H4 (cell line): ENCODE data around the gene FAM219A. TPM values are rescaled to one million over a fixed set of nuclear protein-coding genes. Genes with fewer than 3 reads are reported as not detected.
"Not testable (repeated sequence)": the region's sequence is repeated elsewhere in the genome, so short reads cannot be mapped to it uniquely, and the experiment has no call there.

Source experiments
- DNase-seq: peaks from one replicate; pipeline ENCODE4 v3.0.0-alpha.2; 2015; ENCODE audit warnings: low spot score
- total RNA-seq: library from RNA; depleted of rRNA; stranded (reverse); fragments of >200 nt; shearing (Covaris generic); gene quantifications from 2 replicates; pipeline ENCODE4 v1.2.3, GENCODE V29; 2014

Gene FAM219A
- total RNA-seq, 1 experiment from 2014 or later: 17.9 TPM

DNA sequence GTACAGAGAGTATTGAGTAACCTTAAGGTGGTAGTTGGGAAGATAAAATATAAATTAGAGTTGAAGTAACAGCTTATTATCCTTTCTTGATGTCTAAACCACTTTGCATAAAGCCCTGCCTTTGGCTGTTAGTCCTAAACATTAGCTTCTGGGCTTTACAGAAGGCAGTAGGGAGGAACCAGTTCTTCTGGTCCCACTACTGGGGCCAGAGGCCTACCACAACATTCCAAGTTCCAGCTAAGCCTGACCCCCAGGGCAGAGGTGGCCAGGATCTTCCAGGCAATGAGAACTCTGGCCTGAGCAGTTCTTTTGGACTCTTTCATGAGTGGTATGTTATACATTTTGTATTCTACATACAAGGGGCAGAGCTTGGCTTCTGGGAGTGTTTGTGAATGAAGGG lies 26.3 kb upstream of the FAM219A start:
- no peak for DNase-seq

- not testable (repeated sequence) for DNase-seq
Measured at GRCh38 chr9:34482746-34483145, 24.4 kb upstream of the FAM219A start.

GRCh38 chr9:34481620-34482019 lies 23.2 kb upstream of the FAM219A start:
- not testable (repeated sequence) for DNase-seq

- no peak for DNase-seq
Measured at GRCh38 chr9:34479431-34479866, 21.1 kb upstream of the FAM219A start.

DNA sequence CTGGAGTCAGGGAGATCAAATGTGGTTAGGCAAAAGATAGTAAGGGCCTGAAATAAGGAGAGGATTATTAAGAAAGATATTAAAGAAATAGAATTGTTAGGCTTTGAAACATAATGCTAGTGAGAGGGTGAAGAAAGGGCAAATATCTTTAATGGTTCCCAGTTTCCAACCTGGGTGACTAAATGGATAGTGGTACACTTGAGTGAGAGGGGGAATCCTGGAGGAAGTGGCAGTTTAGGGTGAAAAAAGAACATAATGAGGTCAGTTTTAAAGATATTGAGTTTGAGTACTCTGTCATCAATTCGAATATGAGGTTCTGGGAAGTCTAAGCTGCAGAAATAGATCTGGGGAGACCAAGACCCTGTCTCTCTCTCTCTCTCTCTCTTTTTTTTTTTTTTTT lies 19.2 kb upstream of the FAM219A start:
- no peak for DNase-seq

DNA sequence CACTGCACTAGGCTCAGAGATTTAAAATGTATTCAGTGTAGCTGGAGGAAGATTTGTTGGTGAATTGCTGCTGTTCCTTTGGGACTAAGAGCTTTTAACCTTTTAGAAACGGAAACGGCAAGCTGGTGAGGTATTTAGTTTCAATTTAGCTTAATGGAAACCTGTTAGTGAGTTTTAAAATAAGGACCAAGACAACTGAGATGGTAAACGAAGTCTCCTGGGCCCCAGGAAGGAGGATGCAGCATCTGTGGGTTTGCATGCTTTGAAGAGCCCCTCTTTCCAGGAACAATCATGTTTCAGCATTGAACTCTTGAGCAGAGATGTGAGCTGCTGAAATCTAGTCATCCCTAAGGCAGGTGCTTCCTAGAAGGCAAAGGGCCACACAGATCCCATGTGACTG lies 16.7 kb upstream of the FAM219A start:
- no peak for DNase-seq

DNA sequence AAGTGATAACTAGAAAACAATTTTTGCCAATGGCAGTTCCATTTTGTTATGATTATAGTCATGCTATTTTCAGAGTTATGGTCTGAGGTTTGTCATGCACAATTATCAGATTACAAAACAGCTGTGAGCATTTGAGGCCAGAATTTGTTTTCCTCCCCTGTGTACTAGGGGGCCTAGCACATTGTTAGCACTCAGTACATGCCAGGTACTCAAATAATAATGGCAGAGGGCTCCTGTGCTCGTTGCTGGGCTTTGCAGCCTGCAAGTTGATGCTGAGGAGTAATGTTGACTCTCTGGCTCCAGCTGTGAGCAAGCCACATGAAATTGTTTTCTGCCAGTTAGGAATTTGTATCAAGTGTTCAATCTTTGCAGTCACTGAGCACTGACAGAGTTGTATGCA lies 7.1 kb upstream of the FAM219A start:
- no peak for DNase-seq

GRCh38 chr9:34464571-34464970 lies 6.2 kb upstream of the FAM219A start:
- DNase-seq: no peak

- no peak for DNase-seq
Measured at GRCh38 chr9:34463901-34464232, 5.5 kb upstream of the FAM219A start.

GRCh38 chr9:34463098-34463900 lies 4.9 kb upstream of the FAM219A start:
- DNase-seq: peak; percentile 37

GRCh38 chr9:34459941-34460340 lies 1.6 kb upstream of the FAM219A start:
- no peak for DNase-seq

DNA sequence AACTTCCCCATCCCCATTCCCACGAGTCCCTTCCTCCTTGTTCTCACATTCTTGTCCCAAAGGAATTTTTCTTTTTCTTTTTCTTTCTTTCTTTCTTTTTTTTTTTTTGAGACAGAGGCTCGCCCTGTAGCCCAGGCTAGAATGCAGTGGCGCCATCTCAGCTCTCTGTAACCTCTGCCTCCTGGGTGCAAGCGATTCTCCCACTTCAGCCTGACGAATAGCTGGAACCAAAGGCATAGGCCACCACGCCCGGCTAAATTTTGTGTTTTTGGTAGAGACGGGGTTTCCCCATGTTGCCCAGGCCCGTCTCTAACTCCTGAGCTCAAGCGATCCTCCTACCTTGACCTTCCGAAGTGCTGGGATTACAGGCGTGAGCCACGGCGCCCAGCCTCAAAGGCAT lies 986 bp upstream of the FAM219A start:
- DNase-seq: no peak

DNA sequence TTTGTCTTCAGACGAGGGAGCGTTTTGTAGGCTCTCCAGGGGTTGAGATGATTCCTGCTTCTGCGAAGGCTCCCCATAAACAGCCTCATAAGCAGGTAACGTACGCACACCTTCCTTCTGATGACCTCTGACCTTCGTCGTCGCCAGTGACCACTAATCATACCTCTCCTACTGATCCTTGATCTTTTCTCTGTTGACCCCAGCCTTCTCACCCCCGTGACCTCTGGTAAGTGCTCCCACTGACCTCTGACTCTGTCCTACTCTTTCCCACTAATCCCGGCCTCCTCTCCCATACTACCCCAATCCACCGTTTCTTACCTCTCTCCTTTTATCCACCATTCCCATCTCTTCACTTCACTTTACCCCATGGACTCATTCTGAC lies 580 bp upstream of the FAM219A start:
- no peak for DNase-seq

GRCh38 chr9:34457266-34458012 lies 931 bp downstream of the FAM219A start:
- peak; percentile 84 for DNase-seq

- no peak for DNase-seq
Measured at GRCh38 chr9:34456746-34457145, 1.6 kb downstream of the FAM219A start.

GRCh38 chr9:34456151-34456550 lies 2.2 kb downstream of the FAM219A start:
- no peak for DNase-seq

DNA sequence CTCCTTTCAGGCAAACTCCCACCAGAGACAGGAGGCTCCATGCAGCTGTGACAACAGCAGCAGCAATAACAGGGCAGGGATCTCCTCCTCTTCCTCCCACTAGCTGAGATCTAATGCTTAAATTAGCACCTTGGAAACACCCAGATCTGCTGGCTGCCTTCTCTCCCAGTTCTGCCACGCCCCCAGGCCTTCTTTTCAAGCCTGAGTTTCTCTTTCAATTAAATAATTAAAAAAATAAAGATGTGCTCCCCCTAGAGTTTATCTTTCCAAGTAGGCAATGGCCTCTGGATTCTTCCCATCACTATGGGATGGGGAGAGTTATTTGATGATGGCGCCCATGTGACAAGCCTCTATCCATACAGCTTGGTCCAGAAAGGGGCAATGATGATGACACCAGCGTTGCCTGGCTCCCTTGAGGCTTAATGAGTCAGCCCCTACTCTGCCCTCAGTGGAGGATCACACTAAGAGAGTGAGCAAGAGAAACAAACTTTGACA lies 3.8 kb downstream of the FAM219A start:
- peak; percentile 67 for DNase-seq

DNA sequence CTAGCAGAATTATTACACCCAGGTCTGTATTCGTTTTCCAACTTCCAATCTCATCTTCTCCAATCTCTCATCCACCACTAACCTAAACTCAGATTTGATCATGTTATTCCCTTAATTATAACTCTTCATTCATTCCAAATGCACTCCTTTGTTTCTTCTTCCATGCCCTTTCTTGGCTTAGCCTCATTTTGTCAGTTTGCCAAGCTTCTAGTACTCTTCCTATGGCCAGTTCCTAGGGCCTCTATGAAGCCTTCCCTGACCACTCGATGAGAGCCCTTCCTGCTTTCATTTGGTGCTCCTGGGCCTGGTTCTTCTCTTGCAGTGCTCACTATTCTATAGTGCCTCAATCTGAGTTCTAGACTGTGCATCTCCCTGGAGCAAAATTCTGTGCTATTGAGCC lies 5.8 kb downstream of the FAM219A start:
- DNase-seq: no peak

GRCh38 chr9:34451545-34451944 lies 6.8 kb downstream of the FAM219A start:
- no peak for DNase-seq

DNA sequence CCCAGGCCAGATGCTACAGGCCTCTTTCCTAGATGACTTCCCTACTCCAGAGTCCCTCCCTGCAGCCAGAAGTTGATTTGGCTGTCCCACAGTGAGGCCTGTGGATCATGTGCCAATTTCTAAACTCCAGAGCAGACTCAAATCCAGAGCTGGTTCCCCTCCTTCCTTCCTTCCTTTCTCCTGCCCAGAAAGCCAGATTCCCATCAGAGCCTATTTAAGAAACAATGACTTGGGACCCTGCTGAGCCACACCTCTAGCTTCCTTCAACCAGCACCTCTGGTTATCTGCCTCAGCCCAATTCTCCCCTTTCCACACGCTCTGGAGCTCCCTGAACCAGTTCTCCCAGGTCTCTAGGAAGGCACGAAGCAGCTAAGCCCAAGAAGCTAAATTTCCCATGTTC lies 7.2 kb downstream of the FAM219A start:
- no peak for DNase-seq

- DNase-seq: no peak
Measured at GRCh38 chr9:34450644-34451043, 7.7 kb downstream of the FAM219A start.

GRCh38 chr9:34446951-34447350 lies 11.4 kb downstream of the FAM219A start:
- no peak for DNase-seq

DNA sequence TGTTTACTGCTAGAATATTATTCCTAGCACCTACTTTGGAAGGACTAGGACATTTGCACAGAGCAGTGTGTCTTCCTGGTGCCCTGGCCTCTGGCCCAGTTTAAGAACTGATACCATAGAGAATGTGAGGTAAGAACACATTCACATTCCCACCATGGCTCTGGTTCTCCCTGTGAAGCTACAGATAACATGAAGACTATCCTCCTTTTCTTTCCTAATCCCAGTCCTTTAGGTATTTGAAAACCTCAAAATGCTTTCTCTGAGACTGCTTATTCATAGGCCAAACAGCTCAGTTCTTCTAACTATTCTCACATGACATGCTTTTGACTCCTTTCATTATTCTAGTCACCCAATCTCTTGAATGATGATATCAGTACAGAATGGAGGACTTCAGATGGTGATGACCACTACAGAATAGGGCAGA lies 11.9 kb downstream of the FAM219A start:
- DNase-seq: no peak
